Endothelial cell of umbilical vein (primary cell): Measurements from ENCODE around the gene NXNL2.

ENCODE experiments used
- CTCF ChIP-seq, 2 donors: IDR thresholded peaks; 1 replicate in 1 of 2; 2 replicates in 1 of 2; pipeline ENCODE4 v1.5.1; 2011; ENCODE audit warnings: low read length in 2 of 2, mild to moderate bottlenecking in 2 of 2, moderate library complexity in 2 of 2, control low read depth in 1 of 2, inconsistent platforms in 1 of 2, low read depth in 1 of 2; ENCODE audit not compliant: insufficient read depth in 1 of 2; ENCODE audit errors: extremely low read depth in 1 of 2
- MYC ChIP-seq: IDR thresholded peaks from one replicate; pipeline ENCODE4 v1.6.1; 2011; ENCODE audit warnings: mild to moderate bottlenecking, low read depth, low read length
- POLR2A ChIP-seq: IDR thresholded peaks from 2 replicates; pipeline ENCODE4 v1.6.1; 2012; ENCODE audit warnings: low read depth, mild to moderate bottlenecking, control low read depth, low read length

DNA sequence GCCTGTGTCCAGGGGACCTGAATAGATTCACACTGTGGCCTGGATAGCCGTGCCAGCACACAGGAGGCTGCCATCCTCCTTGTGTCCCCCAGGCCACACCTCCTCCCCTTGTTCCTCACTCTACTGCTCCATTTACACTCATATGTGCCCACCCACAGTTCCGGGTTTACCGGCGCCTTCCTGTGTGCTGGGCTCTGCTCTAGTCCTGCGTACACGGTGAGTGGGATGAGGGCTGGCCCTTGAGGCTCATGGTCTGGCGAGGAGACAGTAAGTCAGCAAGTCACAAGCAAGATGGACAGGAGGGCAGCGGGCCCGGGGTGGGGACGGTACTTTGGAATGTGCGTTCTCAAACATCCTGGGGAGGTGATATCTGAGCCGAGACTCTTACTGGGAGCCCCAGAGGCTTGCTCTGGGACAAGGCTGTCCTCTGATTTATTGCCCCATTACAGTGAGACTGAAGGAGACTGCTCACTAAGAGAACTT is 32.4 kb upstream of the NXNL2 start:
- TF ChIP-seq CTCF (IDR thresholded peaks at IDR 0.05; ENCODE audit: extremely low read depth in 1 of 2, insufficient read depth in 1 of 2, low read depth in 1 of 2, low read length in 2 of 2) (no peak), MYC (no peak), POLR2A (no peak)
